PFSK-1 (cell line): Measurements from ENCODE around the gene OLIG1.

ENCODE experiments used
- POLR2AphosphoS5 ChIP-seq: IDR thresholded peaks from 2 replicates; pipeline ENCODE4 v1.6.1; 2012; ENCODE audit warnings: low read depth, mild to moderate bottlenecking, control low read depth, low read length, moderate library complexity
- SIN3A ChIP-seq: IDR thresholded peaks from 2 replicates; pipeline ENCODE4 v1.6.1; 2012; ENCODE audit warnings: mild to moderate bottlenecking, low read length, moderate library complexity, borderline replicate concordance; ENCODE audit not compliant: insufficient read depth
- TAF1 ChIP-seq: IDR thresholded peaks from 2 replicates; pipeline ENCODE4 v1.6.1; 2012; ENCODE audit warnings: low read length, control low read depth, borderline replicate concordance; ENCODE audit not compliant: insufficient read depth
- TF ChIP-seq, protein P1 (sequence below), 2 experiments: IDR thresholded peaks; 2 replicates each; pipeline versions ENCODE4 v1.6.1 to v1.8.0; 2011 to 2012; ENCODE audit warnings: low read depth in 2 of 2, low read length in 2 of 2, control low read depth in 1 of 2, inconsistent platforms in 1 of 2, mild to moderate bottlenecking in 1 of 2, moderate library complexity in 1 of 2; ENCODE audit not compliant: insufficient read depth in 1 of 2

DNA sequence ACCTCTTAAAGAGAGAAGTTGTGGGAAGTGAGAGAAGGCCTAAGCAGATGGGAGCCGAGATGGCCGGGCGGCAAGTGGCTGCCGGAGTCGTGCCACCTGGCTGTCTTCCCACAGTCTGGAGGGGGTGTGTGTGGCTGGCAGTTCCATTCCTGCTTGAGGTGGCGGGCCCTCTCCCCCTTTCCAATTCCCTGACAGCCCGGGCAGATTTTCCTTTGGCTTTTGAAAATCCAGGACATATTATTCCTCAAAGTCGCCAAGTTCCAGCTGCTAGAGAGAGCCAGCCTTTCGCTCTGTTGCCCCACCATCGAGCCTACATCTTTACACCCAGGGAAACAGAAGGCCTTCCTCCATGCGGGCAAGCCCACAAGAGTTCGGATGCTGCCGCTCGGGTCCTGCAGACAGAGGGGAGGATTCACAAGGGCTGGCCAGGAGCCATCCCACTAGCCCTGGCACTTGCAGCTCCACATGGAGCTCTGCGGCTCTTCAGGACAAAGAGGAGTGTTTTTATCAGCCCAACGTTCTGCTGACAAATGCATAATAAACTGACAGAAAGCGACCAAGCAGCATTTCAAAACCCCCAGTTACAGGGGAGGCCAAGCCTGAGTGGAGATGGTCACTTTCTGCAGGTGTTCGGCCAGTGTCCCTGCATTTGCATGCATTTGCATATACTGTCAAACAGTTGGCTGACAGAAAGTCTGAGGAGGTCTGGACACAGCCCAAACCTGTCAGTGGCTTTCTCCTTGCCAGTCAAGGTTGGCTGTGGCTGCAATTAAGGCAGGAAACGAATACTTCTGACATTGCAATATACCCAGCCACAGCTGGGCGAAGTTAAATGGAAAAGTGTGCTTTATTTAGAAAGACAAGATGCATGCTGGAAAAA, 45.9 kb downstream of the OLIG1 start:
- TF ChIP-seq TAF1 (no peak), POLR2AphosphoS5 (no peak), SIN3A (no peak)
- TF ChIP-seq, protein P1, sequence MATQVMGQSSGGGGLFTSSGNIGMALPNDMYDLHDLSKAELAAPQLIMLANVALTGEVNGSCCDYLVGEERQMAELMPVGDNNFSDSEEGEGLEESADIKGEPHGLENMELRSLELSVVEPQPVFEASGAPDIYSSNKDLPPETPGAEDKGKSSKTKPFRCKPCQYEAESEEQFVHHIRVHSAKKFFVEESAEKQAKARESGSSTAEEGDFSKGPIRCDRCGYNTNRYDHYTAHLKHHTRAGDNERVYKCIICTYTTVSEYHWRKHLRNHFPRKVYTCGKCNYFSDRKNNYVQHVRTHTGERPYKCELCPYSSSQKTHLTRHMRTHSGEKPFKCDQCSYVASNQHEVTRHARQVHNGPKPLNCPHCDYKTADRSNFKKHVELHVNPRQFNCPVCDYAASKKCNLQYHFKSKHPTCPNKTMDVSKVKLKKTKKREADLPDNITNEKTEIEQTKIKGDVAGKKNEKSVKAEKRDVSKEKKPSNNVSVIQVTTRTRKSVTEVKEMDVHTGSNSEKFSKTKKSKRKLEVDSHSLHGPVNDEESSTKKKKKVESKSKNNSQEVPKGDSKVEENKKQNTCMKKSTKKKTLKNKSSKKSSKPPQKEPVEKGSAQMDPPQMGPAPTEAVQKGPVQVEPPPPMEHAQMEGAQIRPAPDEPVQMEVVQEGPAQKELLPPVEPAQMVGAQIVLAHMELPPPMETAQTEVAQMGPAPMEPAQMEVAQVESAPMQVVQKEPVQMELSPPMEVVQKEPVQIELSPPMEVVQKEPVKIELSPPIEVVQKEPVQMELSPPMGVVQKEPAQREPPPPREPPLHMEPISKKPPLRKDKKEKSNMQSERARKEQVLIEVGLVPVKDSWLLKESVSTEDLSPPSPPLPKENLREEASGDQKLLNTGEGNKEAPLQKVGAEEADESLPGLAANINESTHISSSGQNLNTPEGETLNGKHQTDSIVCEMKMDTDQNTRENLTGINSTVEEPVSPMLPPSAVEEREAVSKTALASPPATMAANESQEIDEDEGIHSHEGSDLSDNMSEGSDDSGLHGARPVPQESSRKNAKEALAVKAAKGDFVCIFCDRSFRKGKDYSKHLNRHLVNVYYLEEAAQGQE (IDR thresholded peaks at IDR 0.05; ENCODE audit: insufficient read depth in 1 of 2, low read depth in 2 of 2, low read length in 2 of 2) = no peak
